Loucy (cell line): ENCODE measurements around the gene NIPBL.

Experiments used
- H2AFZ ChIP-seq: fragments of 200-600 bp; sonication (generic); 2 replicates; pipeline ENCODE4 v1.6.0; 2016; ENCODE audit warnings: antibody characterized with exemption, mild to moderate bottlenecking, low read length, moderate library complexity
- H3F3A ChIP-seq: fragments of 200-600 bp; 2 replicates; pipeline ENCODE4 v1.6.0; 2016; ENCODE audit warnings: antibody characterized with exemption, low read depth, mild to moderate bottlenecking
- H3K27me3 ChIP-seq: fragments of 200-600 bp; sonication (generic); 2 replicates; pipeline ENCODE4 v1.6.1; 2014; ENCODE audit warnings: low read length, mild to moderate bottlenecking; ENCODE audit not compliant: insufficient read depth, poor library complexity, severe bottlenecking
- H3K36me3 ChIP-seq: fragments of 200-600 bp; sonication (generic); 2 replicates; pipeline ENCODE4 v1.6.1; 2016; ENCODE audit warnings: low read length; ENCODE audit not compliant: insufficient read depth
- H3K4me1 ChIP-seq: fragments of 200-600 bp; sonication (generic); 2 replicates; pipeline ENCODE4 v1.5.1; 2014; ENCODE audit warnings: low read length, mild to moderate bottlenecking; ENCODE audit not compliant: insufficient read depth, poor library complexity, severe bottlenecking
- H3K4me2 ChIP-seq: fragments of 200-600 bp; sonication (generic); 2 replicates; pipeline ENCODE4 v1.6.0; 2014; ENCODE audit warnings: antibody characterized with exemption, low read length, low read depth, mild to moderate bottlenecking; ENCODE audit not compliant: poor library complexity, severe bottlenecking
- H3K4me3 ChIP-seq: fragments of 200-600 bp; sonication (generic); 2 replicates; pipeline ENCODE4 v1.5.1; 2014; ENCODE audit warnings: low read length, mild to moderate bottlenecking, mixed read lengths; ENCODE audit not compliant: poor library complexity, severe bottlenecking
- H3K79me2 ChIP-seq: fragments of 200-600 bp; sonication (generic); 2 replicates; pipeline ENCODE4 v1.6.1; 2014; ENCODE audit warnings: low read length; ENCODE audit not compliant: insufficient read depth
- H3K9ac ChIP-seq: fragments of 200-600 bp; sonication (generic); 2 replicates; pipeline ENCODE4 v1.6.0; 2014; ENCODE audit warnings: mild to moderate bottlenecking, low read depth, low read length, moderate library complexity; ENCODE audit not compliant: poor library complexity, severe bottlenecking
- H3K9me2 ChIP-seq: fragments of 200-600 bp; sonication (generic); replicated peaks from 2 replicates; pipeline ENCODE4 v1.6.1; 2016; ENCODE audit warnings: low read depth, low read length, mixed read lengths
- H3K9me3 ChIP-seq: fragments of 200-600 bp; sonication (generic); 2 replicates; pipeline ENCODE4 v1.6.1; 2014; ENCODE audit warnings: mild to moderate bottlenecking, antibody characterized with exemption, low read length, low read depth; ENCODE audit not compliant: insufficient read depth
- H4K20me1 ChIP-seq: fragments of 200-600 bp; sonication (generic); 2 replicates; pipeline ENCODE4 v1.6.0; 2014; ENCODE audit warnings: antibody characterized with exemption, low read length, mild to moderate bottlenecking; ENCODE audit not compliant: insufficient read depth, poor library complexity, severe bottlenecking
- EZH2phosphoT487 ChIP-seq: fragments of 200-600 bp; IDR thresholded peaks from 2 replicates; pipeline ENCODE4 v1.6.1; 2018; ENCODE audit warnings: antibody characterized with exemption, mild to moderate bottlenecking, moderate library complexity, borderline replicate concordance
- TF ChIP-seq, protein P1 (sequence below): fragments of 200-600 bp; sonication (generic); conservative IDR thresholded peaks from 2 replicates; pipeline ENCODE4 v1.5.1; 2014; ENCODE audit warnings: mild to moderate bottlenecking, antibody characterized with exemption, low read length

NIPBL gene

DNA sequence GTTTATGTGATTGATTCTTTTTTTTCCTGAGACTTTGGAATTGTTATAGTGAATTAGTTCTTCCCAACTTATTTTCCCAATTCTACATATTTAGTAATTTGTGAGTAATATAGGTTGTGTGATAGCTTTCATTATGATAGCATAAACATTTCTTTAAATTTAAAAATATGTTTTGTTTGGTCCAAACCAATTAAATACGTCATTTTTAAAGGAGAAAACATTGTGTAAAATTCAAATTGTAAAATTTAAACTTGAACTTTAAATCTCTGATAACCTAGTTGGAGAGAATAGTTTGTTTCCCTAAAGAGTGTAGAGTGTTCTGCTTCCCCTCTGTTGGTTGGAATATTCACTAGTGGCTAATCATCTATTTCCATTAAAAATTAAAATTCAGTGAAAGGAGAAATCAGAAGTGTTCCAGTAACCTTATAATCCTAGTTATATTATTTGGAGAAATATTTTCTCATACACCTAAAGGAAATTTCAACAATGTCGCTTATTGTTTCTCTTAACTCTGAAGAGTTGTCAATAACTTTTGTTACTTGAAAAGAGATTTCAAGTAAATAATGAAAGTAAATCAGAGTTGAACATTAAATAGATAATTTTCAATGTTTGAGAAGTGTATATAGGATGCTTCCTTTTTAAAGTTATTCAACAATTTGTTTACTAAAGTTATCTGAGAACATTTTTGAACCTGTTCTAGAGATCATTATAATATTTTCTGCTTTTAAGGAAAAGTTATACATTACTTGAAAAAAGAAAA, 2.9 kb downstream of the NIPBL start:
- H3K9me3 ChIP-seq: no peaks in the 10 kb centered on the region
- no peaks in the 10 kb centered on the region for H3K9me2 ChIP-seq
- H3K4me2 ChIP-seq: peak overlapping the region; percentile 87
- peak overlapping the region; percentile 99 for H3K9ac ChIP-seq
- H3F3A ChIP-seq: no peaks in the 10 kb centered on the region; the same call in 1 of the 2 replicates
- H3K36me3 ChIP-seq: no peaks in the 10 kb centered on the region
- H3K27me3 ChIP-seq: no peaks in the 10 kb centered on the region
- H3K79me2 ChIP-seq: peaks cover 97% of the 10 kb centered on the region
- H2AFZ ChIP-seq: no peak overlapping the region
- no peak for TF ChIP-seq EZH2phosphoT487
- TF ChIP-seq, protein P1, sequence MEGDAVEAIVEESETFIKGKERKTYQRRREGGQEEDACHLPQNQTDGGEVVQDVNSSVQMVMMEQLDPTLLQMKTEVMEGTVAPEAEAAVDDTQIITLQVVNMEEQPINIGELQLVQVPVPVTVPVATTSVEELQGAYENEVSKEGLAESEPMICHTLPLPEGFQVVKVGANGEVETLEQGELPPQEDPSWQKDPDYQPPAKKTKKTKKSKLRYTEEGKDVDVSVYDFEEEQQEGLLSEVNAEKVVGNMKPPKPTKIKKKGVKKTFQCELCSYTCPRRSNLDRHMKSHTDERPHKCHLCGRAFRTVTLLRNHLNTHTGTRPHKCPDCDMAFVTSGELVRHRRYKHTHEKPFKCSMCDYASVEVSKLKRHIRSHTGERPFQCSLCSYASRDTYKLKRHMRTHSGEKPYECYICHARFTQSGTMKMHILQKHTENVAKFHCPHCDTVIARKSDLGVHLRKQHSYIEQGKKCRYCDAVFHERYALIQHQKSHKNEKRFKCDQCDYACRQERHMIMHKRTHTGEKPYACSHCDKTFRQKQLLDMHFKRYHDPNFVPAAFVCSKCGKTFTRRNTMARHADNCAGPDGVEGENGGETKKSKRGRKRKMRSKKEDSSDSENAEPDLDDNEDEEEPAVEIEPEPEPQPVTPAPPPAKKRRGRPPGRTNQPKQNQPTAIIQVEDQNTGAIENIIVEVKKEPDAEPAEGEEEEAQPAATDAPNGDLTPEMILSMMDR: no peak
- H3K4me1 ChIP-seq: peaks cover 50% of the 10 kb centered on the region
- H4K20me1 ChIP-seq: peaks cover 85% of the 10 kb centered on the region
- H3K4me3 ChIP-seq: peak overlapping the region; percentile 93

DNA sequence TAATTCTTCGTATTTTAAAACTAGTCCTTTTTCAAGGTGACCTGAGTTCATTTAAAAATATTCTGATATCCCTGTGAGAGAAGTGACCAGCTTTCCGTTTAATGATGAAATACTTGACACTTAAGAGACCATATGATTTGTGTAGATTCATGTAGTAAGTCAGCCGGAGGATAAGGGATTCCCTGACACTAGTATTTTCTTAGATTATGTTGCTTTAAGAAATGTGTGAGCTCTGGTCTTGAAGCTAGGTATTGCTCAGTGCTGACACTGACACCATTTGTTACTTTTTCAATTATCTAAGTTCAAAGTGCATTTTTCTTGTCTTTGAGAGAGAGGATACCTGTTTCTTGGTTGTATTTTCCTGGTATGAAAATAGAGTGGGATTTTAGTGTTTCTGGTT, 4.2 kb downstream of the NIPBL start:
- H3K36me3 ChIP-seq: peaks cover 6% of the 10 kb centered on the region; the same call in 1 of the 2 replicates
- TF ChIP-seq, protein P1: no peak
- no peak for TF ChIP-seq EZH2phosphoT487
- peaks cover 87% of the 10 kb centered on the region for H4K20me1 ChIP-seq
- peak overlapping the region; percentile 87 for H3K4me2 ChIP-seq
- H3K79me2 ChIP-seq: peaks cover 97% of the 10 kb centered on the region
- no peaks in the 10 kb centered on the region for H3K9me2 ChIP-seq
- no peaks in the 10 kb centered on the region for H3K27me3 ChIP-seq
- peak overlapping the region; percentile 93 for H3K4me3 ChIP-seq
- H3K9ac ChIP-seq: peak overlapping the region; percentile 99
- no peak overlapping the region for H2AFZ ChIP-seq
- peaks cover 48% of the 10 kb centered on the region for H3K4me1 ChIP-seq
- no peaks in the 10 kb centered on the region for H3K9me3 ChIP-seq
- no peaks in the 10 kb centered on the region; the same call in 1 of the 2 replicates for H3F3A ChIP-seq

DNA sequence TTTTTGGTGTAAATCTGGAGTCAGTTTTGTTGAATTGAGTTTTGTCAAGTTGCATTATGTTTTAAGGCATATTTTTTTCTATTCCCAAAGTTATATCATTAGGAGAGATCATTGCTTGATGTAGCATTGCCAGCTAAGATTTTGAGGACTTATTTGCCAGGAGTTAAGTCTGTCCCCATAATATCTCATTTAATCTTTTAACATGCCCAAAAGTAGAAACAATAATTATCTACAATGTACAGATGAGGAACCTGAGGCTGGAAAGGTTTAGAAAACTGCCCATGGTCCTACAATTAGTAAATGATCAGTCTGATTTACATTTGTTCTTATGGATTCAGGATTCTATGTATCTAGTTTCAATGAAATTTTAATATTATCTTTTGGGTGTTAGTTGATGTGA, 4.7 kb downstream of the NIPBL start:
- peaks cover 97% of the 10 kb centered on the region for H3K79me2 ChIP-seq
- no peak overlapping the region for H2AFZ ChIP-seq
- no peaks in the 10 kb centered on the region for H3K9me3 ChIP-seq
- peak overlapping the region; percentile 93 for H3K4me3 ChIP-seq
- no peaks in the 10 kb centered on the region; the same call in 1 of the 2 replicates for H3F3A ChIP-seq
- no peak for TF ChIP-seq EZH2phosphoT487
- TF ChIP-seq, protein P1: no peak
- H3K4me2 ChIP-seq: peak overlapping the region; percentile 87
- peaks cover 50% of the 10 kb centered on the region for H3K4me1 ChIP-seq
- H3K36me3 ChIP-seq: peaks cover 10% of the 10 kb centered on the region; the same call in 1 of the 2 replicates
- H4K20me1 ChIP-seq: peaks cover 92% of the 10 kb centered on the region
- H3K27me3 ChIP-seq: no peaks in the 10 kb centered on the region
- no peaks in the 10 kb centered on the region for H3K9me2 ChIP-seq
- peak overlapping the region; percentile 99 for H3K9ac ChIP-seq
